Measurements from ENCODE around the gene VAT1L.

VAT1L gene

DNA sequence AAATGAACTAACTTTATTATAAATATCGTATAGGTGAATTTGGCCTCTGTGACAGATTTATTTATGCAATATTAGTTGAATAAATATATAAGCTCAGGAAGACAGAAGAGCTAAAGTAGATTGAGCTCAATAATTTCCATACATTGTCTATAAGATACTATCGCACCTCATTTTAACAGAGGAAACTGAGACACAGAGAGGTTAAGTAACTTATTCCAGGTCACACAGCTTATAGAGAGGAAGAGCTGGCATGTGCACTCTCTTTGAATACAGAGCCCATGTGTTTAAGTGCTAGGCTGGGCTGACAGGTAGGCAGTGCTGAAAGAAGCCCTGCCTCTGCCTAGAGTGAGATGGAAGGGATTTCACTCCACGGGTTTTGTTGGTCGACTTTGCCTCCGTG, 48.4 kb downstream of the VAT1L start:
- DNase-seq, result no peak

DNA sequence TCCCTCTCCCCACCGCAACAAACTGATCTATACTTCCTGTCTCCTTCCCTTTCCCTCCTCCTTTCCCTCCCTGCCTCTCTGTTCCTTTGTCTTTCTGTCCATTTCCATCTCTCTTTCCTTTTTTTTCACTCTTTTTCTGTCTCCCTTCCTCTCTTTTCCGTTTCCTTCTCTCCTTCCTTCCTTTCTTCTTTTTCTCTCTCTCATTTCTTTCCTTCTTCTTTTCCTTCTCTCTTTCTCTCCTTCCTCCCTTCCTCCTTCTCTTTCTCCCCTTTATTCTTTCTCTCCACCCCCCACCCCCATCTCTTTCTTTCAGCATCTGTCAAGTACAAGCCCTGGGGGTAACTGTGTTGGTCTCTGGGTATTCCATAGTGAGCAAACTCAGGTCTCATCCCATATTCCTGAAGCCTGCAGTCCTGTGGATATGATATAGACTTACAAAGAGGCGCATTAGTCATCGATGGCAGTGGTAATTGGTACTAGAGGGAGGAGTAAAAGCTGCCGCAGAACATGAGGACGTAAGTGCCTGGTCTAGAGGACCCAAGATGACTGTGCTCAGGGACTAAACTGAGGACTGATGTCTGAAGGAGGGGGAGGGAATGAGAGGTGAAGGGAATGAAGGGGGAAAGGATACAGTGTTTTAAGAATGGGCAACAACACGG, 50.4 kb downstream of the VAT1L start:
- DNase-seq, result no peak

DNA sequence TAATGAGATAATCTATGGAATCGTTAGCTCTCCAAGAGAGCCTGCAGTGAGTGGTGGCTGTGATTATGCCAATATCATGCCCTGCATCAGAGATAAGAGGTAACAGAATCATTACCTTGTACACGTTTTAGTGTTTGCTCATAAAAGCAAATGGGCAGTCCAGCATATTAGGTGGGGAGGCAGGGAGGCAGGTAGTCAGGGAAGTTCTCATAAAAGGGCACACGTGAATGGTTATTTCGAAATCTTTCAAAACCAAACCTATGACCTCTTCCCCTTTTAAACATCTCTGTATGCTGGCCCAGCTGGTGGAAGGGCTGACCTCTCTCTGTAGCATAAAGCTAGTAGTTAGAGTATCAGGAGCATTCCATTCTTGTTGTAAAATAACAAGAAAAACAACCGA, 51.7 kb downstream of the VAT1L start:
- DNase-seq, result no peak

- peak in 1 of 3 donors; percentile 28 for DNase-seq
Observed at GRCh38 chr16:77840673-77841501, 52.5 kb downstream of the VAT1L start.

- DNase-seq, result no peak
Observed at GRCh38 chr16:77841502-77841763, 53.1 kb downstream of the VAT1L start.

DNA sequence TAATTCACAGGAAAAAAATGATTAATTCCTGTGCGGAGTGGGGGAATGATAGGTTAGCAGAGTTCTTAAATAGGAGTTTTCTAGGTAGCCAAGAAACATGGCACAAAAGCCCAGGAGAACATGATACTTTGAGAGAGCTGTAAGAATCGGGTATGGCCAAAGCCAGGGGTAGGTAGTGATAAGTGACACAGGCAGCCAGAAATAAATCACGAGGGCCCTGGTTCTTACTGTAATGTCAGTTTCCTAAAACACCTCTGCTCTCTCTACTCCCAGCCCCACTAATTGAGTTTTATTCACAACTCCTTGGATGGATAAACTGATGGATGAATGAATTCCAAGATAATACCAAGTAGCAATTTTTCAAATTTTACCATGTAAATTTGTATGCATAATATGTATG, 54.1 kb downstream of the VAT1L start:
- no peak for DNase-seq

- DNase-seq, result no peak
Observed at GRCh38 chr16:77843405-77843804, 55.0 kb downstream of the VAT1L start.

DNA sequence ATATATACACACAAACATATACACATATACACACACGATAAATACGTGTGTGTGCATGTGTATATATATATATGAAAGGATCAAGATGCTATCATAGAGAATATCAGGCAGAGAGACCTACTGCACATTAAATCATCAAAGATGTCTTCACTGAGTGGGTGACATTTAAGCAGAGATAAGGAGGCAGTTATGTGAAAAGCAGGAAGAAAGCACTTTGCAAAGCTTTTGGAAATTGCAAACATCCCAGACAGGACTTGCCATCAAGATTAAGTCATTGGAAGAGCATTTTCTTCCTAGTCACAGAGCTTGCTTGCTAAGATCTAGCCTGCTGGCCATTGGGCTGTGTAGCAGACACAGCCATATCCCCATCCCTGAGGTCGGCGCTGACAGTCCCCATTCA, 56.4 kb downstream of the VAT1L start:
- no peak for DNase-seq

DNA sequence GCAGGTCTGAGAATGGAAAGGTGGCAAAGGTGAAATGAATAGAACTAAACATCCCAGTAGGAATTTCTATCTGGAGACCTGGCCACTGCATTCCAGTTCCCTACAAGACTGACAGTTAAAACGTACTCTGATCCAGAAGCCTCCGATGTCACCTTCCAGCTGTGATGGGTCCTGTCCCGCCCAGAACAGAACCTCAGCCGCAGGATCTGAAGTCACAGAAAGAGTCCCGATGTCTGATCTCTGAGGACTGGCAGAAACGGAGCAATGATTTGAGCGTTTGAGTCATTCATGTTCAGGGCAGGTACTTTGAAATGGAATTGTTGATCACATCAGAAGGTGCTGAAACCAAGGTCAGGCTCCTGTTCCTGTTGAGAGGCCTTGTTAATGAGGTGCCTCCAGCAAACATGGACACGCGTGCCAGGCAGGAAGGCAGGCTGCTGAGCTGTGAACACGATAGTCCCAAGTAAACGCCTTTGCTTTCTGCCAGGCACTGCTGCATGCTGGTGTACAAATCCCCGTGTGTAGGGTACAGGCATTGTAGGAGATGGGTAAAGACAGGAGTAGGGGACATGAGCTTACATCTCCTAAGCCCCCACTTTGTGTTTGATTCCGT, 61.4 kb downstream of the VAT1L start:
- no peak for DNase-seq

GRCh38 chr16:77850636-77851333, 62.4 kb downstream of the VAT1L start:
- no peak for DNase-seq

DNA sequence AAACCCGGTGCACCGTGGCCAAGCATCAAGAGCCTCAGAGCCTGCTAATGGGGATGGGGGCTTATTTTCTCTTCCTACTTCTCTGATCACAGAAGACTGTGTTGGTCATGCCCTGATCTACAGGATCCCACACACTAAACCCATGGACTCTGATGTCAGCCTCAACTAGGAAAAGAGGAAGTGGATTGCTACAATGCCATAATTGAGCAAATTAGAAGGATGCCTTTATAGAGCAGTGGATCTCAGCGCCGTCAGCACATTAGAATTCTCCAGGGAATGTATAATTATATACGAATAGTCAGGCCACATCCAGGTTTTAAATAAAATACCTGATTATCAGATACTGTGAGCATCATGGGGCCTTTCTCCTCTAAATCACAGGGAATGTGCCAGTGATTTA, 64.8 kb downstream of the VAT1L start:
- DNase-seq, result peak; percentile 53 to 76 (median 62)

- DNase-seq, result no peak
Observed at GRCh38 chr16:77856438-77857160, 68.2 kb downstream of the VAT1L start.

DNA sequence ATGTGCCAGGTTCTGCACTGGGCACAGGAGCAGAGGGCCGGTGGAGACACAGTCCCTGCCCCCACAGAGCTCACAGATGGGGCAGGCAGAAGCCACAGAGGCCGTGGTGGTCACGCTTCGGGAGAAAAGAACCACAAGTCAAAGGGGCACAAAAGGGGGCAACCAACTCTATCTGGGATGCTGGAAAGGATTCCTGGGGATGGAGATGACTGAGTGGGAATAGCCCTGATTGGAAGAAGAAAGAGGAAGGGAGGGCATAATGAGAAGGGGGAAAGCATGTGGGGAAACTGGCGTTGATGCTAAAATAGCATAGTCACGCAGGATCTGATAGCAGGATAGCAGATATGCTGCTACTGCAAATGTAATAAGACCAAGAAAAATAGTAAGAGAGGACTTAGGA, 69.7 kb downstream of the VAT1L start:
- no peak for DNase-seq

DNA sequence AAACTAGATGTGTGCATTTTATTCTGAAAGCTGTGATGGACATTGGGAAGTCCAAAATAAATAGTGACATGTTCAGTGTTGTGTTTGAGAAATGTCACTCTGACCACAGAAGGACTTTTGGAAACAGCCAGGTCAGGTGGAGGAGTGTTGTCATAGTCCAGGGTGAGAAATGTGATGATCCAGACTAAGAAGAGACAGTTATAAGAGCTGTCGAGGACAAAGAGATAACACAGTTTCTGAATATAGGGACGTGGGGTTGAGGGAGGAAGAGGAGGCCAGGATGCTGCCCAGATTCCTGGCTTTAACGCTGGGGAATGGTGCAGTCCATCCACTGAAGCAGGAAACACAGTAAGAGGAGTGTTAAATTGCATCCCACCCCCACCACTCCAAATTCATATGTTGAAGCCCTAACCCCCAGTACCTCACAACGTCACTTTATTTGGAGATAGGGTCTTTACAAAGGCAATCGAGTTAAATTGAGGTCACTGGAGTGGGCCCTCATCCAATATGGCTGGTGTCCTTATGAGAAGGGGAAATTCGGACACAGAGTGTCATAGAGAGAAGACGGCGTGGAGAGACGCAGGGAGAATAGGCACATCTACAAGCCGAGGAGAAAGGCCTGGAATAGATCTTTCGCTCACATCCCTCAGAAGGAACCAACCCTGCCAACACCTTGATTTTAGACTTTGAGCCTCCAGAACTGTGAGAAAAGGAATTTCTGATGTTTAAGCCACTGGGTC, 71.3 kb downstream of the VAT1L start:
- no peak for DNase-seq

DNA sequence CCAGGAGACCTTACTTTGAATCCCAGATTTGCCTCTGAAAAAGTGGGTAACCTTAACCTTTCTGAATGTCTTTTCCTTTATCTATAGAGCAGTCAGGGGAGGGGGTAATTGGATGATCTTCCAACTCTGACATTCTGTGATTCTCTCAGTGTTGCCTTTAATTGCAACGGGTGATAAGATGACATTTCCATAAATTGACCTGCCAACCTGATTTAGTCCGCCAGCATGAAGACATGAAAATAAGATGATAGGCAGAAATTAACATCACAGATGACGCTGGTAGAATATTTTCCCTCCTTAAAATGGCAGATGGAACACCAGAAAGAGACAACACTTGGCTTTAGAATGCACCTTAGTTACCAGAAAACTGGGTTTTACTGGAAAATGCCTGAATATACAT, 72.6 kb downstream of the VAT1L start:
- DNase-seq, result no peak

- no peak for DNase-seq
Observed at GRCh38 chr16:77863250-77863649, 74.9 kb downstream of the VAT1L start.

DNA sequence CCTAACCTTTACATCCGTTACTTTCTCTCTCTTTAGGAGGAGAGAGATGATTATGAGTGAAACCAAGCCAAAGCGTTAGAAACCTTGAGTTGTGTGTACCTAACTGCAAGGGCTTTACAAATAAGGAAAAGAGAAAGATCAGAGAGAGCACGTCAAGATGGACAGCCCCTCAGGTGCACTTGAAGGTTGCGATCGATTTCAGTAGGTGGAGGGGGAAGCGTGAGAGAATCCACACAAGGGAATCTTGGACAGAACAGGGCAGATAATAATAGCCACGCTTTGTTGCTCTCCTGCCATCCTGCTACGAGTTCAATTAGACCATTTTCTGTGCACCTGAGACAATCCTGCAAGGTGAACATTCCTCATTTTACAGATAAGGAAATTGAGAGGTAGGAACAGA, 78.4 kb downstream of the VAT1L start:
- DNase-seq, result no peak

DNA sequence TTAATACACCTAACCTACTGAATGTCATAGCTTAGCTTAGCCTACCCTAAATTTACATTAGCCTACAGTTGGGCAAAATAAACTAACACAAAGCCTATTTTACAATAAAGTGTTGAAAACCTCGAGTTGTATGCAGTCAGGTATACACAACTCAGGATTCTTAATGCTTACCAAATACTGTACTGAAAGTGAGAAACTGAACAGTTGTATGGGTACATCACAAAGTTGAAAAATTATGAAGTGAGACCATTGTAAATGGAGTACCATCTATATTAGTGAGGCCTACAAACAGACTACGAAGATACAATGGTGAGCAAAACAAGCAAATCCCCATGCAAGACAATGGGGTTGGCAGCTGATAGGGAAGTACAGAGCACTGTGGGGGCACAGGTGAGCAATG, 79.7 kb downstream of the VAT1L start:
- no peak for DNase-seq

GRCh38 chr16:77868478-77868877, 80.1 kb downstream of the VAT1L start:
- peak in 2 of 3 donors; percentile 3 to 4 for DNase-seq

- no peak for DNase-seq
Observed at GRCh38 chr16:77869997-77870813, 81.8 kb downstream of the VAT1L start.

GRCh38 chr16:77871932-77872331, 83.6 kb downstream of the VAT1L start:
- DNase-seq, result no peak
